ENCODE measurements around the gene FFAR2. TPM values are rescaled to one million over a fixed set of nuclear protein-coding genes. Genes with fewer than 3 reads are reported as not detected.

Gene FFAR2
- total RNA-seq, 1 experiment from 2014 or later, result not detected

DNA sequence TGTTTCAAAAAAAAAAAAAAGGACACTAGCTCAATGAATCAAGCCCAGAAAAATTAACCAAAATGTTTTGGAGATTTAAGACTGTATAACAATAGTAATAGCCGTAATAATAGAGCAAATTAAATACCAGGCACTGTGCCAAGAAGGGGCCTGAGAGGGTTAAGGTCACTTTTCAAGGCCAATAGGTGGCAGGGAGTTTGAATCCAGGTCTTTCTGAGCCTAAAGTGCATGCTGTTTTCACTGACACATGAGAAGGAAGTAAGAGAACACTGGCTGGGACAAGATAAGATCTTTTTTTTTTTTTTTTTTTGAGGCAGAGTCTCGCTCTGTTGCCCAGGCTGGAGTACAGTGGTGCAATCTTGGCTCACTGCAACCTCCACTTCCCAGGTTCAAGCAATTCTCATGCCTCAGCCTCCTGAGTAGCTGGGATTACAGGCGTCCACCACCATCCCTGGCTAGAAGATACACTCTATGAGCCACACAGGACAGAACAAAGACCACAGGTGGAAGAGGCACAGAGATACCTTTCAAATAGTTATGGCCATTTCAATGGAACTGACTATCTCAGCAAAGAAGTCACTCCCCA lies 7.7 kb downstream of the FFAR2 start:
- Histone ChIP-seq H3K18ac (ENCODE audit: insufficient read length, low read depth, low read length) (no peak overlapping the region), H4K8ac (replicated peaks; ENCODE audit: insufficient read length, low read depth, low read length) (no peak overlapping the region), H3K79me2 (ENCODE audit: insufficient read depth, low read length) (no peaks in the 10 kb centered on the region), H3K79me1 (ENCODE audit: insufficient read depth, low read depth, low read length, poor library complexity, severe bottlenecking) (no peaks in the 10 kb centered on the region), H3K23me2 (ENCODE audit: insufficient read length, low read depth, low read length, poor library complexity, severe bottlenecking) (no peaks in the 10 kb centered on the region), H3K14ac (ENCODE audit: insufficient read depth, low read length) (no peak overlapping the region), H3T11ph (ENCODE audit: low read length) (no peak overlapping the region), H2BK20ac (ENCODE audit: low read depth, low read length, poor library complexity, severe bottlenecking) (no peak overlapping the region), H3K56ac (ENCODE audit: insufficient read length, low read depth, low read length) (no peak overlapping the region), H3K4me1 (ENCODE audit: insufficient read depth, low read length) (no peaks in the 10 kb centered on the region), H2AK5ac (ENCODE audit: insufficient read length, low read length) (no peak overlapping the region), H4K5ac (ENCODE audit: insufficient read length, low read depth, low read length) (no peak overlapping the region), H2BK15ac (ENCODE audit: low read depth, low read length) (no peak overlapping the region), H4K20me1 (ENCODE audit: control insufficient read depth, insufficient read depth, insufficient read length) (no peaks in the 10 kb centered on the region), H2BK12ac (ENCODE audit: insufficient read length, low read depth, low read length) (no peak overlapping the region), H2BK120ac (ENCODE audit: low read depth, low read length, poor library complexity, severe bottlenecking) (no peak overlapping the region), H3K27ac (ENCODE audit: insufficient read length, low read depth, low read length) (no peak overlapping the region), H2AFZ (ENCODE audit: low read length) (no peak overlapping the region), H3K23ac (ENCODE audit: insufficient read length, low read depth, low read length) (no peak overlapping the region), H4K91ac (ENCODE audit: insufficient read length, low read depth, low read length) (no peak overlapping the region), H3K4me2 (ENCODE audit: insufficient read depth, insufficient read length, low read length) (no peak overlapping the region), H3K4ac (ENCODE audit: low read depth, low read length) (no peak overlapping the region), H3K9ac (ENCODE audit: extremely low read depth, insufficient read length, low read length) (no peak overlapping the region), H3K27me3 (ENCODE audit: insufficient read depth, low read length) (no peaks in the 10 kb centered on the region), H2BK5ac (ENCODE audit: insufficient read length, low read length) (no peak overlapping the region), H3K9me3 (ENCODE audit: control insufficient read depth, low read depth, low read length) (no peaks in the 10 kb centered on the region)
- no peak for TF ChIP-seq CTCF (conservative IDR thresholded peaks at IDR 0.05)
- no peaks in the 10 kb centered on the region for H3K9me3 Mint-ChIP-seq
- H3K4me3 Mint-ChIP-seq, result no peak overlapping the region
- H3K4me1 Mint-ChIP-seq, result peaks cover 5% of the 10 kb centered on the region in 2 experiments; a peak in 3 of 4 replicates
- no CpG with 5 or more reads among the region's 3 CpGs for WGBS (ENCODE audit: extremely low coverage, insufficient read length, low lambda C conversion rate)
- H3K27ac Mint-ChIP-seq, result no peak overlapping the region
- H3K36me3 Mint-ChIP-seq (ENCODE audit: insufficient read depth in 1 of 3, low read depth in 3 of 3), result no peaks in the 10 kb centered on the region
- H3K27me3 Mint-ChIP-seq (ENCODE audit: low read depth), result peaks cover 9% of the 10 kb centered on the region
- no peak for DNase-seq

All from H9 (cell line).